HCT116 (cell line): ENCODE measurements around the gene FHIT. TPM values are rescaled to one million over a fixed set of nuclear protein-coding genes. Genes with fewer than 3 reads are reported as not detected.

Experiments
- ATAC-seq: fragments of 200-7000 bp; cut with Tn5 transposase; 2 replicates; pipeline ENCODE4 v1.9.1; 2020; ENCODE audit warnings: mild to moderate bottlenecking, moderate library complexity
- BruUV-seq: library from RNA; stranded (reverse); fragments of 400-500 nt; replicated peaks from 2 replicates; lab custom pipeline; 2021; lab: Mats Ljungman, UMichigan
- CTCF ChIA-PET: fragments of 300-600 bp; sonication (Branson Sonifier 250); formaldehyde crosslinking; loops from one replicate; lab custom pipeline; 2021; ENCODE audit warnings: antibody characterized with exemption; lab: Charles Lee
- POLR2A ChIA-PET: fragments of 300-600, 350-600 bp; sonication (Branson Sonifier 250); formaldehyde crosslinking; loops from one replicate; lab custom pipeline; 2021; ENCODE audit warnings: antibody characterized with exemption; lab: Charles Lee
- RAD21 ChIA-PET, 2 experiments: fragments of 300-600 bp; sonication (Branson Sonifier 250); formaldehyde crosslinking; loops; one replicate each; lab custom pipeline; 2023; ENCODE audit warnings: low total read pairs in 2 of 2; ENCODE audit not compliant: uncharacterized antibody in 2 of 2, unreplicated experiment in 2 of 2, low non-redundant PET in 1 of 2; lab: Charles Lee
- DNase-seq: peaks from one replicate; pipeline ENCODE4 v3.0.0-alpha.2; 2010; ENCODE audit warnings: low read depth, low spot score
- H2AFZ ChIP-seq: fragments of 200-600 bp; shearing (Covaris generic), sonication (generic); 2 replicates; pipeline ENCODE4 v1.6.1; 2017; ENCODE audit warnings: low read depth, mixed run types, mixed read lengths, antibody characterized with exemption, low read length; ENCODE audit not compliant: poor library complexity, severe bottlenecking
- H3K27ac ChIP-seq: 2 replicates; pipeline ENCODE4 v1.5.1; 2012; ENCODE audit warnings: low read depth, low read length
- H3K27me3 ChIP-seq: fragments of 200-600 bp; sonication (generic); 2 replicates; pipeline ENCODE4 v1.6.1; 2016; ENCODE audit warnings: mixed run types, low read length, mixed read lengths; ENCODE audit not compliant: insufficient read depth
- H3K36me3 ChIP-seq, 2 experiments: fragments of 200-500 bp in 1 of 2; fragments of 200-600 bp in 1 of 2; sonication (Bioruptor generic) in 1 of 2; sonication (generic) in 1 of 2; 2 replicates each; pipeline versions ENCODE4 v1.5.1 to v1.6.1; 2014 to 2016; ENCODE audit warnings: low read length in 2 of 2, inconsistent platforms in 1 of 2, mixed read lengths in 1 of 2, mixed run types in 1 of 2; ENCODE audit not compliant: insufficient read depth in 2 of 2, control insufficient read depth in 1 of 2
- H3K4me1 ChIP-seq, 2 experiments: fragments of 200-600 bp in 1 of 2; sonication (generic) in 1 of 2; 2 replicates each; pipeline versions ENCODE4 v1.5.1 to v1.6.1; 2012 to 2017; ENCODE audit warnings: low read length in 2 of 2, inconsistent platforms in 1 of 2, mild to moderate bottlenecking in 1 of 2, mixed read lengths in 1 of 2, mixed run types in 1 of 2, moderate library complexity in 1 of 2; ENCODE audit not compliant: insufficient read depth in 2 of 2, control insufficient read depth in 1 of 2
- H3K4me2 ChIP-seq: fragments of 200-600 bp; sonication (generic); 2 replicates; pipeline ENCODE4 v1.6.1; 2017; ENCODE audit warnings: mixed run types, low read length, mixed read lengths
- H3K4me3 ChIP-seq, 2 experiments: fragments of 200-600 bp in 1 of 2; sonication (generic) in 1 of 2; replicated peaks in 1 of 2; 2 replicates each; pipeline ENCODE4 v1.5.1; 2011 to 2016; ENCODE audit warnings: low read length in 2 of 2, control low read depth in 1 of 2, low read depth in 1 of 2, mild to moderate bottlenecking in 1 of 2, mixed read lengths in 1 of 2, mixed run types in 1 of 2
- H3K79me2 ChIP-seq: fragments of 200-600 bp; sonication (generic); 2 replicates; pipeline ENCODE4 v1.6.1; 2017; ENCODE audit warnings: mild to moderate bottlenecking, mixed run types, low read length, moderate library complexity, mixed read lengths; ENCODE audit not compliant: insufficient read depth
- H3K9ac ChIP-seq: fragments of 200-600 bp; sonication (generic); 2 replicates; pipeline ENCODE4 v1.6.1; 2016; ENCODE audit warnings: low read length, mixed read lengths
- H3K9me2 ChIP-seq: fragments of 200-600 bp; sonication (generic), shearing (Covaris generic); 2 replicates; pipeline ENCODE4 v1.6.1; 2017; ENCODE audit warnings: mixed run types, mild to moderate bottlenecking, moderate library complexity; ENCODE audit not compliant: insufficient read depth
- H3K9me3 ChIP-seq, 2 experiments: fragments of 200-500 bp in 1 of 2; fragments of 200-600 bp in 1 of 2; sonication (Bioruptor generic) in 1 of 2; sonication (generic) in 1 of 2; 2 replicates each; pipeline ENCODE4 v1.6.1; 2014 to 2017; ENCODE audit warnings: low read length in 2 of 2, mixed read lengths in 2 of 2, inconsistent platforms in 1 of 2, low read depth in 1 of 2, mild to moderate bottlenecking in 1 of 2, mixed run types in 1 of 2, moderate library complexity in 1 of 2; ENCODE audit not compliant: control insufficient read depth in 1 of 2, insufficient read depth in 1 of 2
- H4K20me1 ChIP-seq: fragments of 200-600 bp; sonication (generic), shearing (Covaris generic); 2 replicates; pipeline ENCODE4 v1.6.1; 2017; ENCODE audit warnings: mixed run types, mild to moderate bottlenecking, moderate library complexity; ENCODE audit not compliant: insufficient read depth
- ATF3 ChIP-seq: IDR thresholded peaks from 2 replicates; pipeline ENCODE4 v1.6.1; 2012
- CBX3 ChIP-seq: IDR thresholded peaks from 2 replicates; pipeline ENCODE4 v1.6.1; 2012; ENCODE audit warnings: low read depth
- CTCF ChIP-seq, 3 experiments: fragments of 200-600 bp in 1 of 3; sonication (generic) in 1 of 3; IDR thresholded peaks in 2 of 3; conservative IDR thresholded peaks in 1 of 3; 2 replicates each; pipeline ENCODE4 v1.5.1; 2012 to 2017; ENCODE audit warnings: low read depth in 2 of 3, low read length in 2 of 3, antibody characterized with exemption in 1 of 3, borderline replicate concordance in 1 of 3, control low read depth in 1 of 3, mild to moderate bottlenecking in 1 of 3, mixed read lengths in 1 of 3, mixed run types in 1 of 3, moderate library complexity in 1 of 3; ENCODE audit not compliant: insufficient read depth in 1 of 3
- ELF1 ChIP-seq: IDR thresholded peaks from 2 replicates; pipeline ENCODE4 v1.6.1; 2012; ENCODE audit warnings: low read depth, borderline replicate concordance
- FOSL1 ChIP-seq: IDR thresholded peaks from 2 replicates; pipeline ENCODE4 v1.6.1; 2012; ENCODE audit warnings: low read depth
- JUND ChIP-seq: IDR thresholded peaks from 2 replicates; pipeline ENCODE4 v1.6.1; 2012
- MAX ChIP-seq: IDR thresholded peaks from 2 replicates; pipeline ENCODE4 v1.6.1; 2012
- POLR2A ChIP-seq: IDR thresholded peaks from 2 replicates; pipeline ENCODE4 v1.7.0; 2011; ENCODE audit warnings: borderline replicate concordance; ENCODE audit not compliant: insufficient read depth, insufficient read length; ENCODE audit errors: extremely low read depth
- REST ChIP-seq: IDR thresholded peaks from 2 replicates; pipeline ENCODE4 v1.6.1; 2012; ENCODE audit warnings: low read depth
- SIN3A ChIP-seq: IDR thresholded peaks from 2 replicates; pipeline ENCODE4 v1.6.1; 2012; ENCODE audit warnings: low read depth
- YY1 ChIP-seq: IDR thresholded peaks from 2 replicates; pipeline ENCODE4 v1.6.1; 2011; ENCODE audit warnings: low read length, low read depth, moderate library complexity, mild to moderate bottlenecking; ENCODE audit not compliant: insufficient replicate concordance; ENCODE audit errors: extremely low read depth
- ZBTB33 ChIP-seq: IDR thresholded peaks from 2 replicates; pipeline ENCODE4 v1.6.1; 2011; ENCODE audit warnings: mild to moderate bottlenecking, low read length, moderate library complexity; ENCODE audit not compliant: insufficient replicate concordance; ENCODE audit errors: extremely low read depth
- ZFX ChIP-seq: fragments of 450-650 bp; IDR thresholded peaks from 2 replicates; pipeline ENCODE4 v1.6.1; 2017
- intact Hi-C: fragments of 100-400 bp; cut with micrococcal nuclease; formaldehyde crosslinking; loops from 2 replicates; pipeline ENCODE4 v1.10.0; 2022
- total RNA-seq: library from RNA; stranded (reverse); gene quantifications from one replicate; pipeline ENCODE4 v1.2.1, GENCODE V29; 2021; ENCODE audit not compliant: unreplicated experiment

The FHIT gene
- total RNA-seq, 1 experiment from 2014 or later, result 20.1 TPM

- Histone ChIP-seq H3K9me2 (no peaks in the 10 kb centered on the region), H3K9me3 (no peaks in the 10 kb centered on the region), H3K4me3 (no peak overlapping the region), H3K27ac (no peak overlapping the region), H3K27me3 (no peaks in the 10 kb centered on the region), H3K4me2 (no peak overlapping the region), H3K9ac (no peak overlapping the region), H4K20me1 (no peaks in the 10 kb centered on the region), H3K79me2 (no peaks in the 10 kb centered on the region), H3K4me1 (no peaks in the 10 kb centered on the region)
- CTCF ChIA-PET, result no interaction called here
- RAD21 ChIA-PET, result no interaction called here
- POLR2A ChIA-PET, result no interaction called here
- DNase-seq, result no peak
- intact Hi-C loops, result no loop called here
- no peak for TF ChIP-seq SIN3A
- TF ChIP-seq CBX3, result no peak
- no peak for TF ChIP-seq YY1
- no peak for TF ChIP-seq ATF3
- TF ChIP-seq ZBTB33, result no peak
- TF ChIP-seq REST, result no peak
- no peak for TF ChIP-seq POLR2A
- no peak for TF ChIP-seq ELF1
- TF ChIP-seq JUND, result no peak
- no peak for TF ChIP-seq FOSL1
- TF ChIP-seq ZFX, result no peak
- no peak for TF ChIP-seq CTCF (IDR thresholded peaks at IDR 0.05 in 2 of 3, conservative IDR thresholded peaks at IDR 0.05 in 1 of 3; ENCODE audit: borderline replicate concordance in 1 of 3, insufficient read depth in 1 of 3, low read depth in 2 of 3, low read length in 2 of 3)
- no peak for TF ChIP-seq MAX
- TF ChIP-seq, all 23 proteins: peak for 0
- BruUV-seq, result no TSS peak
- ATAC-seq, result no peak
- Histone ChIP-seq H2AFZ (no peak overlapping the region), H3K36me3 (no peaks in the 10 kb centered on the region)
These were observed 185.7 kb downstream of the FHIT start for GRCh38 chr3:61065451-61066011.
